Measurements from ENCODE around the gene PAX8.

DNA sequence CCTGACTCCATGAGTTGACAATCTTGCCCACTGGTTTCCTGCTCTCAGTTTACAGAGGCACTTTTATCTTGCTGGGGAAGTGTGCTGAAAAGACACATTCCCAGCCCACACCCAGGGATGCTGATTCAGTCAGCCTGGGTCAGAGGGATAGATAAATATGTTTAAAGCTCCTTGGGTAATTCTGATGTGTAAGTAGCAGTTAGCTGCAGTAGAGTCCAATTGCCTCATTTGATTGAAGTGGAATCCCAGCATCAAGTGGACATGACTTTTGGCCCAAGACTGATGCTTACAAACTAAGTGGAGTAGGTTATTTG is 75.5 kb downstream of the PAX8 start:
- TF ChIP-seq, protein P1, sequence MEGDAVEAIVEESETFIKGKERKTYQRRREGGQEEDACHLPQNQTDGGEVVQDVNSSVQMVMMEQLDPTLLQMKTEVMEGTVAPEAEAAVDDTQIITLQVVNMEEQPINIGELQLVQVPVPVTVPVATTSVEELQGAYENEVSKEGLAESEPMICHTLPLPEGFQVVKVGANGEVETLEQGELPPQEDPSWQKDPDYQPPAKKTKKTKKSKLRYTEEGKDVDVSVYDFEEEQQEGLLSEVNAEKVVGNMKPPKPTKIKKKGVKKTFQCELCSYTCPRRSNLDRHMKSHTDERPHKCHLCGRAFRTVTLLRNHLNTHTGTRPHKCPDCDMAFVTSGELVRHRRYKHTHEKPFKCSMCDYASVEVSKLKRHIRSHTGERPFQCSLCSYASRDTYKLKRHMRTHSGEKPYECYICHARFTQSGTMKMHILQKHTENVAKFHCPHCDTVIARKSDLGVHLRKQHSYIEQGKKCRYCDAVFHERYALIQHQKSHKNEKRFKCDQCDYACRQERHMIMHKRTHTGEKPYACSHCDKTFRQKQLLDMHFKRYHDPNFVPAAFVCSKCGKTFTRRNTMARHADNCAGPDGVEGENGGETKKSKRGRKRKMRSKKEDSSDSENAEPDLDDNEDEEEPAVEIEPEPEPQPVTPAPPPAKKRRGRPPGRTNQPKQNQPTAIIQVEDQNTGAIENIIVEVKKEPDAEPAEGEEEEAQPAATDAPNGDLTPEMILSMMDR (IDR thresholded peaks at IDR 0.05; ENCODE audit: poor library complexity) = no peak
- TF ChIP-seq EZH2phosphoT487 (IDR thresholded peaks at IDR 0.05; ENCODE audit: low read depth, severe bottlenecking, unreplicated experiment) (no peak), EZH2 (IDR thresholded peaks at IDR 0.05; ENCODE audit: borderline replicate concordance) (no peak)

Measured in hepatocyte (in vitro differentiated cells).